ENCODE measurements around the gene ARRDC5. TPM values are rescaled to one million over a fixed set of nuclear protein-coding genes. Genes with fewer than 3 reads are reported as not detected.

The ARRDC5 gene
- total and polyA plus RNA-seq, 2 of the 13 experiments (the other 11 are each of a cell fraction or from before 2014, with no cell fraction given) = not detected

DNA sequence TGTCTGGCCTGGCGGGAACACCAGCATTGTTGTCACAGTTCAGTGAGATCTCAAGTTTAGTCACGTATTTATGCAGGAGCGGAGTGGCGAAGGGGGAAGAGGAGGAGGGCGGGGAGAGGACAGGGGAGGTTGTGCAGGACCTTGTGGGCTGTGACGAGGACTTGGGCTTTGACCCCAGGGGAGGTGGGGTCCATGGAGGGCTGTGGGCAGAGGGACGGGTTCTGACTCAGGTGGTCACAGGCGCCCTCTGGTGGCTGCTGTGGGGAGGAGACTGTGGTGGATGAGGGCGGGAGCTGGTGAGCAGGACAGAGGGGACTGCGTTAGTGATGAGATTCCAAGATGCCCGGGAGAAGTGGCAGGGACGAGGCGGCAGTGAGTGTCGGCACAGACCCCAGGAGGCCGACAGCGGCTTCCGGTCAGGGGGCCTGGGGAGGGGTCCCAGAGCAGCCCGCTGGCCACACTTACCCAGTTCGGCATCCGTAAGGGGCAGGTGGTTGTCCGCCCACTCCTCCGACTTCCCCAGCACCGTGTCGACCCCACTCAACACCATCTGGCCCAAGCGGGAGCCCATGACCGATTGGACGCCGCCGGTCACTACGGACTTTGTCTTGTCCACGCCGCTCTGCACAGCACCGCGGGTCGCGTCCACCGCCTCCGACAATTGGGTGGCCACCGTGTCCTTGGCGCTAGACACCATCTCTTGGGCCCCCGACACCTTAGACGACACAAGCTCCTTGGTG lies 51.0 kb downstream of the ARRDC5 start (continued):
- TF ChIP-seq CC2D1A (CRISPR knock-in tag; IDR thresholded peaks at IDR 0.05) = no peak
- TF ChIP-seq ZNF253 (CRISPR knock-in tag; IDR thresholded peaks at IDR 0.05; ENCODE audit: borderline replicate concordance) = no peak
- peak; percentile 74; the same call in 1 of the 2 replicates for TF ChIP-seq CSRNP1 (CRISPR knock-in tag; IDR thresholded peaks at IDR 0.05)
- no peak for TF ChIP-seq HDAC6 (IDR thresholded peaks at IDR 0.05; ENCODE audit: low read depth, low read length)
- no peak for TF ChIP-seq ZNF781 (CRISPR knock-in tag; IDR thresholded peaks at IDR 0.05; ENCODE audit: borderline replicate concordance, not compliant biosample characterization)
- TF ChIP-seq SALL1 (CRISPR knock-in tag; IDR thresholded peaks at IDR 0.05) = peak; percentile 81; the same call in 1 of the 2 replicates
- no peak for TF ChIP-seq GPN1 (CRISPR knock-in tag; IDR thresholded peaks at IDR 0.05; ENCODE audit: borderline replicate concordance)
- TF ChIP-seq THYN1 (CRISPR knock-in tag; IDR thresholded peaks at IDR 0.05; ENCODE audit: borderline replicate concordance, low read depth) = no peak
- TF ChIP-seq IRF9 (CRISPR knock-in tag; IDR thresholded peaks at IDR 0.05; ENCODE audit: borderline replicate concordance) = 0 out of 2 replicates have a peak, but pooled peaks have one; percentile 35
- TF ChIP-seq HOXA5 (CRISPR knock-in tag; IDR thresholded peaks at IDR 0.05) = no peak
- no peak for TF ChIP-seq ZSCAN12 (CRISPR knock-in tag; IDR thresholded peaks at IDR 0.05)
- TF ChIP-seq, protein P1, sequence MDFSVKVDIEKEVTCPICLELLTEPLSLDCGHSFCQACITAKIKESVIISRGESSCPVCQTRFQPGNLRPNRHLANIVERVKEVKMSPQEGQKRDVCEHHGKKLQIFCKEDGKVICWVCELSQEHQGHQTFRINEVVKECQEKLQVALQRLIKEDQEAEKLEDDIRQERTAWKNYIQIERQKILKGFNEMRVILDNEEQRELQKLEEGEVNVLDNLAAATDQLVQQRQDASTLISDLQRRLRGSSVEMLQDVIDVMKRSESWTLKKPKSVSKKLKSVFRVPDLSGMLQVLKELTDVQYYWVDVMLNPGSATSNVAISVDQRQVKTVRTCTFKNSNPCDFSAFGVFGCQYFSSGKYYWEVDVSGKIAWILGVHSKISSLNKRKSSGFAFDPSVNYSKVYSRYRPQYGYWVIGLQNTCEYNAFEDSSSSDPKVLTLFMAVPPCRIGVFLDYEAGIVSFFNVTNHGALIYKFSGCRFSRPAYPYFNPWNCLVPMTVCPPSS (IDR thresholded peaks at IDR 0.05) = no peak
- no peak for TF ChIP-seq SMARCE1 (IDR thresholded peaks at IDR 0.05; ENCODE audit: borderline replicate concordance)
- no peak for TF ChIP-seq ZNF639 (CRISPR knock-in tag; conservative IDR thresholded peaks at IDR 0.05)
- TF ChIP-seq, protein P2, sequence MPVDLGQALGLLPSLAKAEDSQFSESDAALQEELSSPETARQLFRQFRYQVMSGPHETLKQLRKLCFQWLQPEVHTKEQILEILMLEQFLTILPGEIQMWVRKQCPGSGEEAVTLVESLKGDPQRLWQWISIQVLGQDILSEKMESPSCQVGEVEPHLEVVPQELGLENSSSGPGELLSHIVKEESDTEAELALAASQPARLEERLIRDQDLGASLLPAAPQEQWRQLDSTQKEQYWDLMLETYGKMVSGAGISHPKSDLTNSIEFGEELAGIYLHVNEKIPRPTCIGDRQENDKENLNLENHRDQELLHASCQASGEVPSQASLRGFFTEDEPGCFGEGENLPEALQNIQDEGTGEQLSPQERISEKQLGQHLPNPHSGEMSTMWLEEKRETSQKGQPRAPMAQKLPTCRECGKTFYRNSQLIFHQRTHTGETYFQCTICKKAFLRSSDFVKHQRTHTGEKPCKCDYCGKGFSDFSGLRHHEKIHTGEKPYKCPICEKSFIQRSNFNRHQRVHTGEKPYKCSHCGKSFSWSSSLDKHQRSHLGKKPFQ (CRISPR knock-in tag; IDR thresholded peaks at IDR 0.05; ENCODE audit: insufficient replicate concordance) = peak; percentile 80
- no peak for TF ChIP-seq MTA3 (CRISPR knock-in tag; IDR thresholded peaks at IDR 0.05)
- no peak for TF ChIP-seq ZNF230 (CRISPR knock-in tag; IDR thresholded peaks at IDR 0.05)
- no peak for TF ChIP-seq ARID2 (CRISPR knock-in tag; IDR thresholded peaks at IDR 0.05; ENCODE audit: borderline replicate concordance)
- peak; percentile 14; the same call in 1 of the 2 replicates for TF ChIP-seq ELF1 (CRISPR knock-in tag; IDR thresholded peaks at IDR 0.05)
- no peak for TF ChIP-seq IRX3 (CRISPR knock-in tag; IDR thresholded peaks at IDR 0.05; ENCODE audit: borderline replicate concordance, low read depth)
- TF ChIP-seq, protein P3, sequence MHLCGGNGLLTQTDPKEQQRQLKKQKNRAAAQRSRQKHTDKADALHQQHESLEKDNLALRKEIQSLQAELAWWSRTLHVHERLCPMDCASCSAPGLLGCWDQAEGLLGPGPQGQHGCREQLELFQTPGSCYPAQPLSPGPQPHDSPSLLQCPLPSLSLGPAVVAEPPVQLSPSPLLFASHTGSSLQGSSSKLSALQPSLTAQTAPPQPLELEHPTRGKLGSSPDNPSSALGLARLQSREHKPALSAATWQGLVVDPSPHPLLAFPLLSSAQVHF (CRISPR knock-in tag; IDR thresholded peaks at IDR 0.05) = no peak
